Measurements from ENCODE around the gene IL6.
"Not testable (repeated sequence)": the region's sequence is repeated elsewhere in the genome, so short reads cannot be mapped to it uniquely, and the experiment has no call there.

Gene IL6

DNA sequence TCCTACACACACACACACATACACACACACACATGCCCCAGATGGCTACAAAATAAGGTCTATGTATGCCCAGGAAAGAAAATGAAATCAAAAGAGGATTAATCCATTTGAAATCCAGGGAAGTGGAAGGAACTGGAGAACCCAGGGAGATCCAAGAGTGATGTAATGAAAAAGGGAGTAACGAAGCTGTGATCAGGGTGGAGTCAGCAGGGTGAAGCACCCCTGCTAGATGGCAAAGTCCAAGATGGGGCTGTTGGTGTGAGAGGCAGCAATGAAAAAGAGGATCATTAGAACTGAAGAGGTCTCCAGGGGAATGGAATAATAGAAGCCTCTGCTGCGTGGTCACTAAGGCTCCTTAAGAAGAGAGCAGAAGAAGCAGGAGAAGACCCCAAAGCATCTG, 43.6 kb upstream of the IL6 start:
- TF ChIP-seq, protein P1, sequence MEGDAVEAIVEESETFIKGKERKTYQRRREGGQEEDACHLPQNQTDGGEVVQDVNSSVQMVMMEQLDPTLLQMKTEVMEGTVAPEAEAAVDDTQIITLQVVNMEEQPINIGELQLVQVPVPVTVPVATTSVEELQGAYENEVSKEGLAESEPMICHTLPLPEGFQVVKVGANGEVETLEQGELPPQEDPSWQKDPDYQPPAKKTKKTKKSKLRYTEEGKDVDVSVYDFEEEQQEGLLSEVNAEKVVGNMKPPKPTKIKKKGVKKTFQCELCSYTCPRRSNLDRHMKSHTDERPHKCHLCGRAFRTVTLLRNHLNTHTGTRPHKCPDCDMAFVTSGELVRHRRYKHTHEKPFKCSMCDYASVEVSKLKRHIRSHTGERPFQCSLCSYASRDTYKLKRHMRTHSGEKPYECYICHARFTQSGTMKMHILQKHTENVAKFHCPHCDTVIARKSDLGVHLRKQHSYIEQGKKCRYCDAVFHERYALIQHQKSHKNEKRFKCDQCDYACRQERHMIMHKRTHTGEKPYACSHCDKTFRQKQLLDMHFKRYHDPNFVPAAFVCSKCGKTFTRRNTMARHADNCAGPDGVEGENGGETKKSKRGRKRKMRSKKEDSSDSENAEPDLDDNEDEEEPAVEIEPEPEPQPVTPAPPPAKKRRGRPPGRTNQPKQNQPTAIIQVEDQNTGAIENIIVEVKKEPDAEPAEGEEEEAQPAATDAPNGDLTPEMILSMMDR (IDR thresholded peaks at IDR 0.05; ENCODE audit: low read depth, low read length): no peak
- H3K9me3 ChIP-seq: no peaks in the 10 kb centered on the region
- no peaks in the 10 kb centered on the region for H3K36me3 ChIP-seq

DNA sequence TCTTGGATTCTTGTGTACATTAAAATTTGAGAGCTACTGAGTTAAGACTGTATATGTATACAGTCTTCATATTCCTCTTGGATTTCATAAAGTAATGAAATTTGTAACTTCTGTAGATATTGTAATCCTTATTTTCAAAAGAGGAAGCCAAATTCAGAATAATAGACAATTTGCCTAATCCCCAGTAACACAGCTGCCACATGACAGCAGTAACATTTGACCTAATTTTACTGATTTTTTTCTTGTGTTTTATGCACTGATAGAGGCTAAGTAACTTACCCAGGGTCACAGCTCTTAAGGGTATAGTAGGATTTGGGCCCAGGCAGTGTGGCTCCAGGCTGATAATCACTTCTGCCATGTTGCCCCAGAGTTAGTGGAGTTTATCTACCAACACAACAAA, 40.4 kb upstream of the IL6 start:
- DNase-seq: no peak
- no peaks in the 10 kb centered on the region for H3K9me3 ChIP-seq
- H3K4me1 ChIP-seq: no peaks in the 10 kb centered on the region
- H3K4me3 ChIP-seq (ENCODE audit: low read depth, low read length): no peak overlapping the region
- no peaks in the 10 kb centered on the region for H3K36me3 ChIP-seq
- peaks cover 25% of the 10 kb centered on the region for H3K27me3 ChIP-seq
- TF ChIP-seq, protein P1 (IDR thresholded peaks at IDR 0.05; ENCODE audit: low read depth, low read length): no peak

More for the DNA sequence above, 43.6 kb upstream of the IL6 start:
- Histone ChIP-seq H3K4me3 (ENCODE audit: low read depth, low read length) (no peak overlapping the region), H3K27me3 (peaks cover 20% of the 10 kb centered on the region), H3K4me1 (no peaks in the 10 kb centered on the region)
- no peak for DNase-seq

DNA sequence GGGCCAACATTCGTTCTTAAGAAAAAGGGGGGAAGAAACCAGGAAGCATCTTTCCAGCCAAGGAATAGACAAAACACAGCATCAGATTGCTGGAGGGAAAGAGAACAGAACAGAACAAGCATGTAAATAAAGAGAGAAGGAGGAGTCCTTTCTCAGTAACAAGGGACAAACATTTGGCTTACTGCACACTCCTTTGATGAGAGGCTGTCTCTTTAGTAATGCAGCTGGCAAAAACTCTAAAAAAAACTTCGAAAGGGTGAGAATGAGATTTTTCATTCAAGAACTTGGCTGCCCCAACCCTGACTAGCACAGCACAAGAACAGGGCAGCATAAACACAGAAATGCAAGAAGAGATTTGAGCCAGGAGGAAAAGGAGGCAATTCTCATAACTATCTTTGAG, 38.9 kb upstream of the IL6 start:
- H3K4me1 ChIP-seq: no peaks in the 10 kb centered on the region
- no peaks in the 10 kb centered on the region for H3K36me3 ChIP-seq
- TF ChIP-seq, protein P1 (IDR thresholded peaks at IDR 0.05; ENCODE audit: low read depth, low read length): no peak
- no peak for DNase-seq
- no peaks in the 10 kb centered on the region for H3K9me3 ChIP-seq
- H3K27me3 ChIP-seq: peaks cover 29% of the 10 kb centered on the region
- H3K4me3 ChIP-seq (ENCODE audit: low read depth, low read length): no peak overlapping the region

DNA sequence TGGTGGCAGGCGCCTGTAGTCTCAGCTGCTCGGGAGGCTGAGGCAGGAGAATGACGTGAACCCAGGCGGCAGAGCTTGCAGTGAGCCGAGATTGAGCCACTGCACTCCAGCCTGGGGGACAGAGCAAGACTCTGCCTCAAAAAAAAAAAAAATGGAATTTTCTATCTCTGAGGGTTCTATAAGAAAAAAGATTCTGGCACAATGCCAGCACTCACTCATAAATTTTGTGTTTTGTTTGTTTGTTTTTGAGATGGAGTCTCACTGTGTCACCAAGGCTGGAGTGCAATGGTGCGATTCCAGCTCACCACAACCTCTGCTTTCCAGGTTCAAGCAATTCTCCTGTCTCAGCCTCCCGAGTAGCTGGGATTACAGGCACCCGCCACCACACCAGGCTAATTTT, 38.1 kb upstream of the IL6 start:
- not testable (repeated sequence) for H3K36me3 ChIP-seq; DNase-seq; H3K4me1 ChIP-seq; H3K4me3 ChIP-seq (ENCODE audit: low read depth, low read length); H3K9me3 ChIP-seq
- H3K27me3 ChIP-seq: peaks cover 31% of the 10 kb centered on the region

DNA sequence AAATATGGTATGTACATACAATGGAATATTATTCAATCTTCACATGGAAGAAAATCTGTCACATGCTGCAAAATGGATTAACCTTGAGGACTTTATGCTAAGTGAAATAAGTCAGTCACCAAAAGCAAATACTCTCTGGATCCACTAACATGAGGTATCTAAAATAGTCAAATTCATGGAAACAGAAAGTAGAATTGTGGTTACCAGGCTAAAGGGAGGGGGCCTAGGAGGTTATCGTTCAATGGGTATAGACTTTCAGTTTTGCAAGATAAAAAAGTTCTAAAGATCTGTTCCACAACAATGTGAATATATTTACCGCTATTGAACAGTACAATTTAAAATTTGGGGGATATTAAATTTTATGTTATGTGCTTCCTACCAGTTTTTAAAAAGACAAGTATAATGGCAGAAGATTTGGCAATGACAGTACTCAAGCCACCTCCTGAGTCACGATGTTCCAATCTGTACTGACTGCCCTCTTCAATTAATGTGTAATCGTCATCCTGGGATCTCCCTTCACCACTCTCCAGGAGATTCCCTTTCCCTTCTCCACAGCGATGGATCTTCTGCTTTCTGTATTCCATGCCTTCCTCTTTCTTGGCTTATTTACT, 32.3 kb upstream of the IL6 start:
- Histone ChIP-seq H3K9me3 (no peaks in the 10 kb centered on the region), H3K36me3 (no peaks in the 10 kb centered on the region), H3K4me3 (ENCODE audit: low read depth, low read length) (no peak overlapping the region), H3K4me1 (no peaks in the 10 kb centered on the region), H3K27me3 (peaks cover 29% of the 10 kb centered on the region)
- TF ChIP-seq, protein P1 (IDR thresholded peaks at IDR 0.05; ENCODE audit: low read depth, low read length): no peak
- no peak for DNase-seq

DNA sequence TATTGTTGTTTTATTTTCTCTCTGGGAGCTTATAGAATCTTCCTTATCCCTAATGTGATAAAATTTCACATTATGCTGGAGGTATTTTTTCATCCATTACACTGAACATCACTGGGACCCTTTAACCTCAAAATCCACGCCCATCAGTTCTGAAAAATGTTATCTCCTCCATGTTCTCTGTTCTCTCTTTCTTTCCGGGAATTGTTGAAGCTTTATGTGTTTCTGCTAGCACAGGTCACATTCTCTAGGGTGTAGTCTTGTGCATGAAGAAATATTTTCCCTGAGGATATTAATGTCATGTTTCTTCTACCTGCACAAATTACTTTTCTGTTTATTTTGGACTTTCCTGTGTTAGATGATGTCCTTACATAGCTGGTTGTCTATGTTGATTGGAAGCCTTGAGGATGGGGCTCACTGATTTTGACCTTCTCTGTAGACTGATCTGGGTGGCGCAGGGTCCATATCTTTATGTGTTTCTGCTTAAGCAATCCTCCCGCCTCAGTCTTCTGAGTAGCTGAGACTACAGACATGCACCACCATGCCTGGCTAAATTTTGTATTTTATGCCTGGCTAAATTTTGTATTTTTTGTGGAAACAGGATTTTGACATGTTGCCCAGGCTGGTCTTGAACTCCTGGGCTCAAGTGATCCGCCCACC, 31.4 kb upstream of the IL6 start:
- TF ChIP-seq, protein P1 (IDR thresholded peaks at IDR 0.05; ENCODE audit: low read depth, low read length): no peak
- Histone ChIP-seq H3K9me3 (no peaks in the 10 kb centered on the region), H3K4me1 (no peaks in the 10 kb centered on the region), H3K4me3 (ENCODE audit: low read depth, low read length) (no peak overlapping the region), H3K36me3 (no peaks in the 10 kb centered on the region), H3K27me3 (peaks cover 21% of the 10 kb centered on the region)
- no peak for DNase-seq
